ENCODE results near the gene TMED5.
"Not testable (repeated sequence)": the region's sequence is repeated elsewhere in the genome, so short reads cannot be mapped to it uniquely, and the experiment has no call there.

Gene TMED5

GRCh38 chr1:93190432-93190831 is 10.2 kb upstream of the TMED5 start:
- no peak for TF ChIP-seq ZNF274 (IDR thresholded peaks at IDR 0.05; ENCODE audit: low read depth, low read length)
- H3K4me3 ChIP-seq (ENCODE audit: low read length), result no peak overlapping the region

GRCh38 chr1:93186667-93187066 is 6.5 kb upstream of the TMED5 start:
- no peak overlapping the region for H3K4me3 ChIP-seq (ENCODE audit: low read length)
- no peak for TF ChIP-seq ZNF274 (IDR thresholded peaks at IDR 0.05; ENCODE audit: low read depth, low read length)

- no peak for TF ChIP-seq ZNF274 (IDR thresholded peaks at IDR 0.05; ENCODE audit: low read depth, low read length)
- H3K4me3 ChIP-seq (ENCODE audit: low read length), result peak within 1 kb of the TSS; percentile 80
These were observed 755 bp upstream of the TMED5 start, which contains the start of gene CCDC18 for GRCh38 chr1:93180723-93181613. Gene CCDC18, plus strand, starts transcription at chr1:93180724. Its CDS starts 2,638 bp downstream, at chr1:93183362.

- no peak for TF ChIP-seq ZNF274 (IDR thresholded peaks at IDR 0.05; ENCODE audit: low read depth, low read length)
- H3K4me3 ChIP-seq (ENCODE audit: low read length), result peak overlapping the region; percentile 80
These were observed 1.8 kb downstream of the TMED5 start for GRCh38 chr1:93178418-93178817.

- TF ChIP-seq ZNF274 (IDR thresholded peaks at IDR 0.05; ENCODE audit: low read depth, low read length), result no peak
- peak overlapping the region; percentile 80 for H3K4me3 ChIP-seq (ENCODE audit: low read length)
These were observed 2.2 kb downstream of the TMED5 start for GRCh38 chr1:93177991-93178390.

- H3K4me3 ChIP-seq (ENCODE audit: low read length), result not testable (repeated sequence)
These were observed 5.6 kb downstream of the TMED5 start for GRCh38 chr1:93174638-93175037.

GRCh38 chr1:93172778-93173177 is 7.4 kb downstream of the TMED5 start:
- H3K4me3 ChIP-seq (ENCODE audit: low read length), result no peak overlapping the region
- no peak for TF ChIP-seq ZNF274 (IDR thresholded peaks at IDR 0.05; ENCODE audit: low read depth, low read length)

GRCh38 chr1:93171549-93172034 is 8.6 kb downstream of the TMED5 start:
- no peak for TF ChIP-seq ZNF274 (IDR thresholded peaks at IDR 0.05; ENCODE audit: low read depth, low read length)
- peak overlapping the region; percentile 23; the same call in 1 of the 2 replicates for H3K4me3 ChIP-seq (ENCODE audit: low read length)

- H3K4me3 ChIP-seq (ENCODE audit: low read length), result not testable (repeated sequence)
These were observed 10.0 kb downstream of the TMED5 start for GRCh38 chr1:93170141-93170678.

GRCh38 chr1:93167006-93167405 is 13.2 kb downstream of the TMED5 start:
- TF ChIP-seq ZNF274 (IDR thresholded peaks at IDR 0.05; ENCODE audit: low read depth, low read length), result no peak
- no peak overlapping the region for H3K4me3 ChIP-seq (ENCODE audit: low read length)

GRCh38 chr1:93165895-93166294 is 14.3 kb downstream of the TMED5 start:
- not testable (repeated sequence) for H3K4me3 ChIP-seq (ENCODE audit: low read length)

GRCh38 chr1:93164816-93165215 is 15.4 kb downstream of the TMED5 start:
- no peak for TF ChIP-seq ZNF274 (IDR thresholded peaks at IDR 0.05; ENCODE audit: low read depth, low read length)

GRCh38 chr1:93163314-93163713 is 16.9 kb downstream of the TMED5 start:
- not testable (repeated sequence) for H3K4me3 ChIP-seq (ENCODE audit: low read length)

More at GRCh38 chr1:93164816-93165215, 15.4 kb downstream of the TMED5 start:
- H3K4me3 ChIP-seq (ENCODE audit: low read length), result no peak overlapping the region

GRCh38 chr1:93159337-93159736 is 20.9 kb downstream of the TMED5 start:
- H3K4me3 ChIP-seq (ENCODE audit: low read length), result no peak overlapping the region
- no peak for TF ChIP-seq ZNF274 (IDR thresholded peaks at IDR 0.05; ENCODE audit: low read depth, low read length)

- TF ChIP-seq ZNF274 (IDR thresholded peaks at IDR 0.05; ENCODE audit: low read depth, low read length), result no peak
These were observed 24.9 kb downstream of the TMED5 start for GRCh38 chr1:93155335-93155734.

More at GRCh38 chr1:93155335-93155734, 24.9 kb downstream of the TMED5 start:
- H3K4me3 ChIP-seq (ENCODE audit: low read length), result no peak overlapping the region
